ENCODE results near the gene CTNNA3. TPM values are rescaled to one million over a fixed set of nuclear protein-coding genes. Genes with fewer than 3 reads are reported as not detected.

Gene CTNNA3
- total and polyA plus RNA-seq, 2 donors (not counting 3 experiments of a cell fraction or from before 2014, with no cell fraction given), result not detected

- TF ChIP-seq, protein P1, sequence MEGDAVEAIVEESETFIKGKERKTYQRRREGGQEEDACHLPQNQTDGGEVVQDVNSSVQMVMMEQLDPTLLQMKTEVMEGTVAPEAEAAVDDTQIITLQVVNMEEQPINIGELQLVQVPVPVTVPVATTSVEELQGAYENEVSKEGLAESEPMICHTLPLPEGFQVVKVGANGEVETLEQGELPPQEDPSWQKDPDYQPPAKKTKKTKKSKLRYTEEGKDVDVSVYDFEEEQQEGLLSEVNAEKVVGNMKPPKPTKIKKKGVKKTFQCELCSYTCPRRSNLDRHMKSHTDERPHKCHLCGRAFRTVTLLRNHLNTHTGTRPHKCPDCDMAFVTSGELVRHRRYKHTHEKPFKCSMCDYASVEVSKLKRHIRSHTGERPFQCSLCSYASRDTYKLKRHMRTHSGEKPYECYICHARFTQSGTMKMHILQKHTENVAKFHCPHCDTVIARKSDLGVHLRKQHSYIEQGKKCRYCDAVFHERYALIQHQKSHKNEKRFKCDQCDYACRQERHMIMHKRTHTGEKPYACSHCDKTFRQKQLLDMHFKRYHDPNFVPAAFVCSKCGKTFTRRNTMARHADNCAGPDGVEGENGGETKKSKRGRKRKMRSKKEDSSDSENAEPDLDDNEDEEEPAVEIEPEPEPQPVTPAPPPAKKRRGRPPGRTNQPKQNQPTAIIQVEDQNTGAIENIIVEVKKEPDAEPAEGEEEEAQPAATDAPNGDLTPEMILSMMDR (IDR thresholded peaks at IDR 0.05; ENCODE audit: extremely low read depth in 1 of 2, insufficient read depth in 1 of 2, low read depth in 1 of 2, low read length in 2 of 2), result peak; percentile 31 to 51
- TF ChIP-seq GATA2 (IDR thresholded peaks at IDR 0.05; ENCODE audit: insufficient read depth, insufficient read length, low read depth, low read length) (no peak), POLR2A (IDR thresholded peaks at IDR 0.05; ENCODE audit: low read depth, low read length) (no peak), FOS (IDR thresholded peaks at IDR 0.05; ENCODE audit: borderline replicate concordance, insufficient read depth, low read length) (no peak)
- TF ChIP-seq, protein P2, sequence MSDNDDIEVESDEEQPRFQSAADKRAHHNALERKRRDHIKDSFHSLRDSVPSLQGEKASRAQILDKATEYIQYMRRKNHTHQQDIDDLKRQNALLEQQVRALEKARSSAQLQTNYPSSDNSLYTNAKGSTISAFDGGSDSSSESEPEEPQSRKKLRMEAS (IDR thresholded peaks at IDR 0.05; ENCODE audit: insufficient read depth, insufficient read length), result no peak
- Histone ChIP-seq H3K27ac (ENCODE audit: insufficient read depth, low read depth, low read length) (no peak overlapping the region), H3K27me3 (ENCODE audit: control insufficient read depth in 2 of 2, insufficient read depth in 2 of 2, low read length in 2 of 2) (peaks cover 4 to 26% of the 10 kb centered on the region in 2 experiments), H3K4me1 (ENCODE audit: control insufficient read depth, extremely low read depth, insufficient read depth, low read length) (peaks cover 3% of the 10 kb centered on the region), H2AFZ (ENCODE audit: low read depth, low read length) (peak overlapping the region; percentile 6), H3K9me3 (replicated peaks; ENCODE audit: control insufficient read depth, insufficient read depth, low read length) (no peaks in the 10 kb centered on the region), H3K9me1 (replicated peaks; ENCODE audit: control insufficient read depth, extremely low read depth, insufficient read depth, low read length) (no peaks in the 10 kb centered on the region), H3K79me2 (ENCODE audit: control insufficient read depth, insufficient read depth, low read length) (no peaks in the 10 kb centered on the region), H3K9ac (replicated peaks; ENCODE audit: extremely low read depth, insufficient read depth, low read length) (no peak overlapping the region), H3K4me3 (replicated peaks in 1 of 3; ENCODE audit: insufficient read depth in 1 of 3, low read depth in 1 of 3, low read length in 3 of 3) (no peak overlapping the region), H4K20me1 (replicated peaks; ENCODE audit: control insufficient read depth, extremely low read depth, insufficient read depth, low read length) (no peaks in the 10 kb centered on the region), H3K36me3 (ENCODE audit: control insufficient read depth in 2 of 2, extremely low read depth in 1 of 2, insufficient read depth in 2 of 2, low read length in 2 of 2) (no peaks in the 10 kb centered on the region), H3K4me2 (ENCODE audit: insufficient read depth, low read length) (no peak overlapping the region)
- ChIA-PET POLR2A (no interaction called here), CTCF (interaction anchor here (1.1 to 6.1 kb wide), 27 partner anchors 9 to 604 kb away, joined by 3 to 310 read pairs (median 7); no protein-coding TSS in a partner anchor)
- DNase-seq (ENCODE audit: low read depth, low spot score) (peak; percentile 80), FAIRE-seq (peak; percentile 76)
- BruUV-seq (replicated peaks), result no TSS peak
- intact Hi-C loops (cut with micrococcal nuclease), result loop anchor here (1.0 to 2.0 kb wide), 2 partner anchors 31 to 83 kb away; no protein-coding TSS in a partner anchor
- dilution Hi-C loops (cut with MboI; ENCODE audit: extremely low pct_ligation_motif_present, low sequenced_read_pairs), result no loop called here
These were observed 1.7 kb upstream of the CTNNA3 start for GRCh38 chr10:67697724-67698131.
